Hindlimb muscle (tissue), 1 donor: ENCODE results near the gene CDC42BPA. TPM values are rescaled to one million over a fixed set of nuclear protein-coding genes. Genes with fewer than 3 reads are reported as not detected.
"Not testable (repeated sequence)": the region's sequence is repeated elsewhere in the genome, so short reads cannot be mapped to it uniquely, and the experiment has no call there.

Experiments
- DNase-seq: peaks from one replicate; pipeline ENCODE4 v3.0.0-alpha.2; 2013
- polyA plus RNA-seq: library from polyadenylated mRNA; unstranded; fragments of 120-200 nt; gene quantifications from one replicate; pipeline ENCODE4 v1.2.1, GENCODE V29; 2013; ENCODE audit not compliant: insufficient read length

CDC42BPA gene
- polyA plus RNA-seq, 1 donor, result 28.8 TPM

- no peak for DNase-seq
Observed at GRCh38 chr1:227305894-227306626, 12.2 kb downstream of the CDC42BPA start.

- DNase-seq, result no peak
Observed at GRCh38 chr1:227304665-227305064, 13.6 kb downstream of the CDC42BPA start.

- DNase-seq, result no peak
Observed at GRCh38 chr1:227303662-227304061, 14.6 kb downstream of the CDC42BPA start.

- no peak for DNase-seq
Observed at GRCh38 chr1:227300682-227301081, 17.6 kb downstream of the CDC42BPA start.

- DNase-seq, result no peak
Observed at GRCh38 chr1:227299688-227300087, 18.6 kb downstream of the CDC42BPA start.

GRCh38 chr1:227299241-227299627 lies 19.1 kb downstream of the CDC42BPA start:
- DNase-seq, result no peak

- no peak for DNase-seq
Observed at GRCh38 chr1:227298512-227299240, 19.6 kb downstream of the CDC42BPA start.

- no peak for DNase-seq
Observed at GRCh38 chr1:227297073-227297793, 21.1 kb downstream of the CDC42BPA start.

GRCh38 chr1:227295609-227296008 lies 22.7 kb downstream of the CDC42BPA start:
- DNase-seq, result no peak

- DNase-seq, result no peak
Observed at GRCh38 chr1:227285745-227286144, 32.5 kb downstream of the CDC42BPA start.

- no peak for DNase-seq
Observed at GRCh38 chr1:227281371-227281770, 36.9 kb downstream of the CDC42BPA start.

- DNase-seq, result no peak
Observed at GRCh38 chr1:227280836-227281235, 37.5 kb downstream of the CDC42BPA start.

GRCh38 chr1:227276156-227276693 lies 42.1 kb downstream of the CDC42BPA start:
- not testable (repeated sequence) for DNase-seq

- DNase-seq, result peak; percentile 15
Observed at GRCh38 chr1:227273557-227273956, 44.7 kb downstream of the CDC42BPA start.

GRCh38 chr1:227272428-227272827 lies 45.9 kb downstream of the CDC42BPA start:
- no peak for DNase-seq

GRCh38 chr1:227270554-227270953 lies 47.7 kb downstream of the CDC42BPA start:
- no peak for DNase-seq

- DNase-seq, result no peak
Observed at GRCh38 chr1:227268943-227269342, 49.3 kb downstream of the CDC42BPA start.

GRCh38 chr1:227265891-227266290 lies 52.4 kb downstream of the CDC42BPA start:
- DNase-seq, result no peak

GRCh38 chr1:227263869-227264268 lies 54.4 kb downstream of the CDC42BPA start:
- DNase-seq, result no peak

- DNase-seq, result no peak
Observed at GRCh38 chr1:227261501-227261900, 56.8 kb downstream of the CDC42BPA start.

- no peak for DNase-seq
Observed at GRCh38 chr1:227260433-227260832, 57.9 kb downstream of the CDC42BPA start.

- DNase-seq, result no peak
Observed at GRCh38 chr1:227257964-227258363, 60.3 kb downstream of the CDC42BPA start.

GRCh38 chr1:227255086-227255732 lies 63.1 kb downstream of the CDC42BPA start:
- no peak for DNase-seq
